Body of pancreas (tissue), 4 donors: Measurements from ENCODE around the gene FNDC3B. TPM values are rescaled to one million over a fixed set of nuclear protein-coding genes. Genes with fewer than 3 reads are reported as not detected.

Source experiments
- ATAC-seq: fragments of 150-250 bp; one replicate; pipeline ENCODE4 v1.9.1; 2016
- DNase-seq, 4 donors: peaks; one replicate each; pipeline ENCODE4 v3.0.0-alpha.2; 2019
- H3K27ac ChIP-seq, 4 donors: fragments of 200-600 bp; sonication (generic); 1 replicate in 3 of 4; 2 replicates in 1 of 4; pipeline versions ENCODE4 v1.5.1 to v1.6.1; 2016 to 2019; ENCODE audit warnings: mild to moderate bottlenecking in 1 of 4, mixed read lengths in 1 of 4, moderate library complexity in 1 of 4
- H3K27me3 ChIP-seq, 2 donors: fragments of 200-600 bp; sonication (generic); one replicate each; pipeline ENCODE4 v1.6.0; 2016; ENCODE audit warnings: mild to moderate bottlenecking in 1 of 2
- H3K36me3 ChIP-seq, 2 donors: fragments of 200-600 bp; sonication (generic); replicated peaks in 1 of 2; 2 replicates each; pipeline ENCODE4 v1.5.1; 2016; ENCODE audit warnings: low read depth in 2 of 2; ENCODE audit not compliant: insufficient read depth in 1 of 2
- H3K4me1 ChIP-seq: fragments of 200-600 bp; sonication (generic); one replicate; pipeline ENCODE4 v1.6.0; 2016
- H3K4me3 ChIP-seq, 2 donors: fragments of 200-600 bp; sonication (generic); 1 replicate in 1 of 2; 2 replicates in 1 of 2; pipeline ENCODE4 v1.5.1; 2016 to 2019
- H3K9me3 ChIP-seq, 3 donors: fragments of 200-600 bp; sonication (generic); 1 replicate in 2 of 3; 2 replicates in 1 of 3; pipeline ENCODE4 v1.5.1; 2016
- POLR2A ChIP-seq, 3 donors: fragments of 450-650 bp; IDR thresholded peaks; one replicate each; pipeline ENCODE4 v1.6.1; 2016; ENCODE audit warnings: antibody characterized with exemption in 3 of 3, mild to moderate bottlenecking in 2 of 3
- WGBS, 2 donors: methylation state at CpG; one replicate each; pipeline ENCODE4 v1.1.5; 2017; 5-methylcytosine and 5-hydroxymethylcytosine counted together
- intact Hi-C: fragments of 100-400 bp; cut with DNase I; formaldehyde crosslinking; loops from one replicate; pipeline ENCODE4 v1.15.1; 2023
- total RNA-seq, 2 donors: library from RNA; depleted of rRNA; stranded (reverse); fragments of >200 nt; gene quantifications; one replicate each; pipeline ENCODE4 v1.1.0, GENCODE V29; 2016
- TF ChIP-seq, protein P1 (sequence below), 7 experiments: fragments of 450-650 bp in 4 of 7; fragments of 200-600 bp in 3 of 7; sonication (generic) in 3 of 7; IDR thresholded peaks; one replicate each; pipeline ENCODE4 v1.5.1; 2016 to 2019; ENCODE audit warnings: antibody characterized with exemption in 7 of 7

The FNDC3B gene
- total RNA-seq, 2 donors from 2014 or later = 64.3 to 86.0 TPM

DNA sequence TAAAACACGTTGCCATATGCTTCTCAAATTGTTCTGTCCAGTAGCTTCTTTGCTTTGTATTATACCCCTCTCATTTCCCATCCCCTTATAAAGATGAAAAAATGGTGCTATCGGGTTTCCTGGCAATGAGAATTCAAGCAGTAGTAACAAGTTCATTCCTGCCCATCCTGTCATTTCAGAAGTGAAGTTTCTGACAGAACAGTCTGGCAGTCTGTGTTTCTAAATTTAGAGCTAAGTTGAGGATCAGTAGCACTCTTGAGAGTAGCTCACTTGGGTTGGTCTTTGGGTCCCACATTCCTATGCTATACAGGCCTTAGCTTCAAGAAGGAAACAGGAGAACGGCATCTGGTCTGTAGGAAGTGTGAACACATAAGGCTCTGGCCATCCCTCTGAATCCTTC lies 274.3 kb downstream of the FNDC3B start:
- intact Hi-C loops = no loop called here
- 72 to 87% methylated on average over 3 of the region's 3 CpGs for WGBS, 2 donors
- H3K4me3 ChIP-seq = no peak overlapping the region
- TF ChIP-seq POLR2A (IDR thresholded peaks at IDR 0.05) = no peak
- TF ChIP-seq, protein P1, sequence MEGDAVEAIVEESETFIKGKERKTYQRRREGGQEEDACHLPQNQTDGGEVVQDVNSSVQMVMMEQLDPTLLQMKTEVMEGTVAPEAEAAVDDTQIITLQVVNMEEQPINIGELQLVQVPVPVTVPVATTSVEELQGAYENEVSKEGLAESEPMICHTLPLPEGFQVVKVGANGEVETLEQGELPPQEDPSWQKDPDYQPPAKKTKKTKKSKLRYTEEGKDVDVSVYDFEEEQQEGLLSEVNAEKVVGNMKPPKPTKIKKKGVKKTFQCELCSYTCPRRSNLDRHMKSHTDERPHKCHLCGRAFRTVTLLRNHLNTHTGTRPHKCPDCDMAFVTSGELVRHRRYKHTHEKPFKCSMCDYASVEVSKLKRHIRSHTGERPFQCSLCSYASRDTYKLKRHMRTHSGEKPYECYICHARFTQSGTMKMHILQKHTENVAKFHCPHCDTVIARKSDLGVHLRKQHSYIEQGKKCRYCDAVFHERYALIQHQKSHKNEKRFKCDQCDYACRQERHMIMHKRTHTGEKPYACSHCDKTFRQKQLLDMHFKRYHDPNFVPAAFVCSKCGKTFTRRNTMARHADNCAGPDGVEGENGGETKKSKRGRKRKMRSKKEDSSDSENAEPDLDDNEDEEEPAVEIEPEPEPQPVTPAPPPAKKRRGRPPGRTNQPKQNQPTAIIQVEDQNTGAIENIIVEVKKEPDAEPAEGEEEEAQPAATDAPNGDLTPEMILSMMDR (IDR thresholded peaks at IDR 0.05) = no peak
- no peak overlapping the region for H3K27ac ChIP-seq
- no peaks in the 10 kb centered on the region for H3K27me3 ChIP-seq
- ATAC-seq = no peak
- no peak for DNase-seq
- H3K36me3 ChIP-seq = peaks cover 0 to 17% of the 10 kb centered on the region in 2 donors
- no peaks in the 10 kb centered on the region for H3K9me3 ChIP-seq
- H3K4me1 ChIP-seq = peaks cover 30% of the 10 kb centered on the region

DNA sequence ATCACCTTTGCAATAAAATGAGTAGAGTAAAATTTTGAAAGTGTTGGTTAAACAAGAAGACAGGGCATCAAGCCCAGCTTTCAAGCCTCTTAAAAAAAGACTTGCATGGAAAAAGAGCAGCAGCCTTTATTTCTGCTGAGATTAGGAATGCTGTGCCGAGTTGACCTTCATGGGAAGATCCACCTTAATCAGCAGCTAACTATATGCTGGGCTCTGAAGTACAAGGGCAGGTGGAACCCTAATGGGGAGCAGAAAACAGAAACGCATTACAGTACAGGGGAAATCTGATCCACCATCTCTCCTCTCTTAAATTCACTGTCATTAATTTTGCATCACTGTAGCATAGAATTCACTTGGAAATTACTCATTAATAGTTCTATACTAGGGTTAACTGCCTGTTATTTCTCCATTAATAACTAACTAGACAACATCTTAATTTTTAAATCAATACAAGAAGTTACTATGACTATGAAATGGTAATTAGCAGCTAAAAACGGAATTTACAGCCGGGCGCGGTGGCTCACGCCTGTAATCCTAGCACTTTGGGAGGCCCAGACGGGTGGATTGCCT lies 275.3 kb downstream of the FNDC3B start:
- no peak overlapping the region for H3K4me3 ChIP-seq
- no peaks in the 10 kb centered on the region for H3K9me3 ChIP-seq
- H3K27ac ChIP-seq = no peak overlapping the region
- WGBS, 2 donors = 86 to 87% methylated on average over 8 of the region's 8 CpGs
- DNase-seq (no peak), ATAC-seq (no peak)
- H3K4me1 ChIP-seq = peaks cover 30% of the 10 kb centered on the region
- peaks cover 0 to 13% of the 10 kb centered on the region in 2 donors for H3K36me3 ChIP-seq
- intact Hi-C loops = no loop called here
- TF ChIP-seq POLR2A (IDR thresholded peaks at IDR 0.05) = no peak
- TF ChIP-seq, protein P1 (IDR thresholded peaks at IDR 0.05) = no peak
- H3K27me3 ChIP-seq = no peaks in the 10 kb centered on the region

DNA sequence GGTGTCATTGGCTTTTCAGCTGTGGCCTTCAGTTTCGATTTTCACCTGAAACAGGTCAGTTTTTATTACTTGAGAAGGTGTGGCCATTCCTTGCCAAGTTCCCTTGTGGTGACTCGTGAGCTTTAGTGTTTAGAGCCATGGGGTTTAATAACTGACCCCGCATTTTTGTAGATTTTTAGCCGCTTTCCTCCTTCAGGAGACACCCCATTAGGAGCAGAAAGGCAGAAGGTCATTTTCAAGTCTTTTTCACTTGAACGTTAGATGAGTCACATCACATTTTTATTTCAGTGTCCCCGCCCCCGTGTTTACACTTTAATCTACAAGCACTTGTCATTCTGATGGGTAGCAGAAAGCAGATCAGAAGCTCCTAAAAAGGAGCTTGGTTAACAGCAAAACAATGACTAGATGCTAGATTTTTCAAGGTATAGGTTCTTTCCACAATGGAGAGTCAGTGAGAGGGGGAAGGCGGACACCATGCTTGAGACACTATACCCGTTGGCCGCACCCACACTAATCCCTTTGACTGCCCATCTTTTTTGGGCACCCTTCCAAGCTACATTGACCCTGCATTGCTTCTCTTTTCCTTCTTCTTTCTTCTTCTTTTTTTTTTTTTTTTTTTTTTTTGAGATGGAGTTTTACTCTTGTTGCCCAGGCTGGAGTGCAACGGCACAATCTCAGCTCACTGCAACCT lies 276.2 kb downstream of the FNDC3B start:
- no peak overlapping the region for H3K4me3 ChIP-seq
- intact Hi-C loops = no loop called here
- H3K36me3 ChIP-seq = peaks cover 0 to 7% of the 10 kb centered on the region in 2 donors
- peaks cover 30% of the 10 kb centered on the region for H3K4me1 ChIP-seq
- H3K9me3 ChIP-seq = no peaks in the 10 kb centered on the region
- TF ChIP-seq, protein P1 (IDR thresholded peaks at IDR 0.05) = no peak
- no peak for TF ChIP-seq POLR2A (IDR thresholded peaks at IDR 0.05)
- DNase-seq (peak in 2 of 4 donors; percentile 32 to 50), ATAC-seq (no peak)
- H3K27ac ChIP-seq = peak overlapping the region in 1 of 4 donors; percentile 25
- H3K27me3 ChIP-seq = no peaks in the 10 kb centered on the region
- WGBS, 2 donors = 69 to 73% methylated on average over 11 of the region's 11 CpGs

DNA sequence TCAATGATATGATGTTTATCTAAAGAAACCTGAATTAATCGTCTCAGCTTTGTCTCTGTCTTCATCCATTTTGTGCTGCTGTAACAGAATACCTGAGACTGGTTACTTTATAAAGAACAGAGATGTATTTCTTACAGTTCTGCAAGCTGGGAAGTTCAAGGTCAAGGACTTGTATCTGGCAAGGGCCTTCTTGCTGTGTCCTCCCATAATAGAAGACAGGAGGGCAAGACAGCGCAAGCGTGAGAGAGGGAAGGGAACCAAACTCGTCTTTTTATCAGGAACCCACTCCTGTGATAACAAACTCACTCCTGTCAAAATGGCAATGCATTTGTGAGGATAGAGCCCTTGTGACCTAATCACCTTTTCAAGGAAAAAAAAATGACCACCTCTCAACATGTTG lies 277.4 kb downstream of the FNDC3B start:
- Histone ChIP-seq H3K27ac (peak overlapping the region in 1 of 4 donors; percentile 67), H3K27me3 (no peaks in the 10 kb centered on the region), H3K36me3 (no peaks in the 10 kb centered on the region), H3K9me3 (no peaks in the 10 kb centered on the region), H3K4me3 (no peak overlapping the region), H3K4me1 (peaks cover 30% of the 10 kb centered on the region)
- no peak for ATAC-seq
- TF ChIP-seq, protein P1 (IDR thresholded peaks at IDR 0.05) = no peak
- TF ChIP-seq POLR2A (IDR thresholded peaks at IDR 0.05) = no peak
- no peak for DNase-seq
- intact Hi-C loops = no loop called here
- WGBS, 2 donors = 58 to 74% methylated on average over 4 of the region's 4 CpGs
